Measurements from ENCODE around the gene LAP3. TPM values are rescaled to one million over a fixed set of nuclear protein-coding genes. Genes with fewer than 3 reads are reported as not detected.
"Not testable (repeated sequence)": the region's sequence is repeated elsewhere in the genome, so short reads cannot be mapped to it uniquely, and the experiment has no call there.

LAP3 gene
- 90.2 and 96.7 TPM in 2 replicates for total RNA-seq (2014; rRNA removed; shearing (Covaris generic))
- 62.6 and 71.2 TPM in 2 replicates for polyA plus RNA-seq (2015; cell fraction: cytosol; rRNA removed)
- polyA plus RNA-seq (2015; cell fraction: nucleus; rRNA removed): 35.8 and 45.7 TPM in 2 replicates

- DNase-seq (ENCODE audit: low read depth, low spot score): peak; percentile 93
- in situ Hi-C loops (cut with HindIII; ENCODE audit: low pct_unique_long_range_greater_than_20kb, low sequenced_read_pairs): no loop called here
Observed at GRCh38 chr4:17576932-17577664, at the start of gene LAP3. Gene LAP3 (plus strand): TSS chr4:17577198. CDS start chr4:17577466, 268 bp downstream.

- in situ Hi-C loops (cut with HindIII; ENCODE audit: low pct_unique_long_range_greater_than_20kb, low sequenced_read_pairs): no loop called here
- DNase-seq (ENCODE audit: low read depth, low spot score): no peak
Observed at GRCh38 chr4:17528551-17529165, 48.3 kb upstream of the LAP3 start.

- DNase-seq (ENCODE audit: low read depth, low spot score): no peak
- in situ Hi-C loops (cut with HindIII; ENCODE audit: low pct_unique_long_range_greater_than_20kb, low sequenced_read_pairs): no loop called here
Observed at GRCh38 chr4:17531538-17532285, 45.3 kb upstream of the LAP3 start.

- DNase-seq (ENCODE audit: low read depth, low spot score): no peak
- in situ Hi-C loops (cut with HindIII; ENCODE audit: low pct_unique_long_range_greater_than_20kb, low sequenced_read_pairs): no loop called here
Observed at GRCh38 chr4:17534705-17535104, 42.3 kb upstream of the LAP3 start.

- no peak for DNase-seq (ENCODE audit: low read depth, low spot score)
- in situ Hi-C loops (cut with HindIII; ENCODE audit: low pct_unique_long_range_greater_than_20kb, low sequenced_read_pairs): no loop called here
Observed at GRCh38 chr4:17535242-17535641, 41.8 kb upstream of the LAP3 start.

GRCh38 chr4:17535906-17536305 lies 41.1 kb upstream of the LAP3 start:
- in situ Hi-C loops (cut with HindIII; ENCODE audit: low pct_unique_long_range_greater_than_20kb, low sequenced_read_pairs): no loop called here

GRCh38 chr4:17537060-17537459 lies 39.9 kb upstream of the LAP3 start:
- in situ Hi-C loops (cut with HindIII; ENCODE audit: low pct_unique_long_range_greater_than_20kb, low sequenced_read_pairs); DNase-seq (ENCODE audit: low read depth, low spot score): not testable (repeated sequence)

More at GRCh38 chr4:17535906-17536305, 41.1 kb upstream of the LAP3 start:
- DNase-seq (ENCODE audit: low read depth, low spot score): peak; percentile 7

GRCh38 chr4:17544205-17544604 lies 32.8 kb upstream of the LAP3 start:
- in situ Hi-C loops (cut with HindIII; ENCODE audit: low pct_unique_long_range_greater_than_20kb, low sequenced_read_pairs): no loop called here
- DNase-seq (ENCODE audit: low read depth, low spot score): peak; percentile 90

GRCh38 chr4:17544831-17545234 lies 32.2 kb upstream of the LAP3 start:
- DNase-seq (ENCODE audit: low read depth, low spot score): peak; percentile 56
- in situ Hi-C loops (cut with HindIII; ENCODE audit: low pct_unique_long_range_greater_than_20kb, low sequenced_read_pairs): no loop called here

GRCh38 chr4:17545374-17546140 lies 31.4 kb upstream of the LAP3 start:
- DNase-seq (ENCODE audit: low read depth, low spot score): no peak
- in situ Hi-C loops (cut with HindIII; ENCODE audit: low pct_unique_long_range_greater_than_20kb, low sequenced_read_pairs): no loop called here

GRCh38 chr4:17546222-17546621 lies 30.8 kb upstream of the LAP3 start:
- in situ Hi-C loops (cut with HindIII; ENCODE audit: low pct_unique_long_range_greater_than_20kb, low sequenced_read_pairs): no loop called here

GRCh38 chr4:17546678-17547077 lies 30.3 kb upstream of the LAP3 start:
- in situ Hi-C loops (cut with HindIII; ENCODE audit: low pct_unique_long_range_greater_than_20kb, low sequenced_read_pairs): no loop called here
- DNase-seq (ENCODE audit: low read depth, low spot score): no peak

More at GRCh38 chr4:17546222-17546621, 30.8 kb upstream of the LAP3 start:
- DNase-seq (ENCODE audit: low read depth, low spot score): no peak

- DNase-seq (ENCODE audit: low read depth, low spot score): no peak
- in situ Hi-C loops (cut with HindIII; ENCODE audit: low pct_unique_long_range_greater_than_20kb, low sequenced_read_pairs): no loop called here
Observed at GRCh38 chr4:17550549-17550948, 26.4 kb upstream of the LAP3 start.

- no peak for DNase-seq (ENCODE audit: low read depth, low spot score)
- in situ Hi-C loops (cut with HindIII; ENCODE audit: low pct_unique_long_range_greater_than_20kb, low sequenced_read_pairs): no loop called here
Observed at GRCh38 chr4:17552427-17552826, 24.6 kb upstream of the LAP3 start.

GRCh38 chr4:17554568-17554967 lies 22.4 kb upstream of the LAP3 start:
- DNase-seq (ENCODE audit: low read depth, low spot score): no peak
- in situ Hi-C loops (cut with HindIII; ENCODE audit: low pct_unique_long_range_greater_than_20kb, low sequenced_read_pairs): no loop called here

- DNase-seq (ENCODE audit: low read depth, low spot score): no peak
- in situ Hi-C loops (cut with HindIII; ENCODE audit: low pct_unique_long_range_greater_than_20kb, low sequenced_read_pairs): no loop called here
Observed at GRCh38 chr4:17556498-17556897, 20.5 kb upstream of the LAP3 start.

GRCh38 chr4:17557880-17558279 lies 19.1 kb upstream of the LAP3 start:
- no peak for DNase-seq (ENCODE audit: low read depth, low spot score)
- in situ Hi-C loops (cut with HindIII; ENCODE audit: low pct_unique_long_range_greater_than_20kb, low sequenced_read_pairs): no loop called here
